MM.1S (cell line): ENCODE results near the gene IL17RE.

Experiments used
- EZH2 ChIP-seq: fragments of 300-600 bp; sonication (generic); optimal IDR thresholded peaks from 2 replicates; pipeline ENCODE3; 2017; ENCODE audit warnings: low read depth, mild to moderate bottlenecking, antibody characterized with exemption, low read length, mixed read lengths
- EZH2phosphoT487 ChIP-seq: fragments of 300-600 bp; sonication (generic); IDR thresholded peaks from 2 replicates; pipeline ENCODE4 v1.6.1; 2018; ENCODE audit warnings: antibody characterized with exemption, low read length
- TF ChIP-seq, protein P1 (sequence below): fragments of 300-600 bp; sonication (generic); IDR thresholded peaks from 2 replicates; pipeline ENCODE4 v1.5.1; 2016; ENCODE audit warnings: antibody characterized with exemption, low read length, mixed read lengths

DNA sequence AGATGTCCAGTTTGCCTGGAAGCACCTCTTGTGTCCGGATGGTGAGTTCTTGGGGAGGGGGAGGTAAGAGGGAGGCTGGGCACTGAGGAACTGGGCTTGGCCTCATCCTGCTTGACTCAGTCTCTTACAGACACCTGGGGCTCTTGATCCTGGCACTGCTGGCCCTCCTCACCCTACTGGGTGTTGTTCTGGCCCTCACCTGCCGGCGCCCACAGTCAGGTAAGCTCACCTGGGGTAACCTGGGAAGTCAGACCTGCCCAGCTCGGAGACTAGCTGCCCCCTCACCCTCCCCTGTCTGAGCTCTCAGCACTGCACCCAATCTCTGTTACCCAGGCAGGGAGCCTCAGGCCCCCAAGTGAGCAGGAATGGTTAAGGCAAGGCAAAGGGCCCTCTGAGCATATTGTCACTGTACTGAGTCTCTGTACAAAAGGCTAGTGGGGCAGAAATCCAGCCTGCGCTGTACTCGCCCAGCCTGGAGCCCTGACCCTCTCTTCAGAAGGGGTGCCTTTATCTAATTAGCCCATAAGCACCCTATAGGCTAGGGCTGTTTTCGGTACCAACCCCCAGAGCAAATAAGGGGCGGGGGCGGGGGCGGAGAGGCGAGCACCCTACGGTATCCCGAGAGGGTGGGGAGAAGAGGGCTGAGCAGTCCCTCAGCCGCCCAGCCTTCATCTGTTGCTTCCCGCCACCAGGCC, 12.1 kb downstream of the IL17RE start:
- TF ChIP-seq, protein P1, sequence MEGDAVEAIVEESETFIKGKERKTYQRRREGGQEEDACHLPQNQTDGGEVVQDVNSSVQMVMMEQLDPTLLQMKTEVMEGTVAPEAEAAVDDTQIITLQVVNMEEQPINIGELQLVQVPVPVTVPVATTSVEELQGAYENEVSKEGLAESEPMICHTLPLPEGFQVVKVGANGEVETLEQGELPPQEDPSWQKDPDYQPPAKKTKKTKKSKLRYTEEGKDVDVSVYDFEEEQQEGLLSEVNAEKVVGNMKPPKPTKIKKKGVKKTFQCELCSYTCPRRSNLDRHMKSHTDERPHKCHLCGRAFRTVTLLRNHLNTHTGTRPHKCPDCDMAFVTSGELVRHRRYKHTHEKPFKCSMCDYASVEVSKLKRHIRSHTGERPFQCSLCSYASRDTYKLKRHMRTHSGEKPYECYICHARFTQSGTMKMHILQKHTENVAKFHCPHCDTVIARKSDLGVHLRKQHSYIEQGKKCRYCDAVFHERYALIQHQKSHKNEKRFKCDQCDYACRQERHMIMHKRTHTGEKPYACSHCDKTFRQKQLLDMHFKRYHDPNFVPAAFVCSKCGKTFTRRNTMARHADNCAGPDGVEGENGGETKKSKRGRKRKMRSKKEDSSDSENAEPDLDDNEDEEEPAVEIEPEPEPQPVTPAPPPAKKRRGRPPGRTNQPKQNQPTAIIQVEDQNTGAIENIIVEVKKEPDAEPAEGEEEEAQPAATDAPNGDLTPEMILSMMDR, result no peak
- TF ChIP-seq EZH2 (no peak), EZH2phosphoT487 (no peak)
